SK-N-MC (cell line): ENCODE results near the gene UCP3.
A peak's percentile ranks its signal among the peaks of the same experiment; 100 is the strongest.

ENCODE experiments used
- EZH2 ChIP-seq: fragments of 200-600 bp; sonication (generic); IDR thresholded peaks from one replicate; pipeline ENCODE4 v1.6.1; 2017; ENCODE audit warnings: antibody characterized with exemption
- POLR2AphosphoS5 ChIP-seq: IDR thresholded peaks from 2 replicates; pipeline ENCODE4 v1.6.1; 2012; ENCODE audit warnings: mild to moderate bottlenecking, low read depth, low read length, borderline replicate concordance

DNA sequence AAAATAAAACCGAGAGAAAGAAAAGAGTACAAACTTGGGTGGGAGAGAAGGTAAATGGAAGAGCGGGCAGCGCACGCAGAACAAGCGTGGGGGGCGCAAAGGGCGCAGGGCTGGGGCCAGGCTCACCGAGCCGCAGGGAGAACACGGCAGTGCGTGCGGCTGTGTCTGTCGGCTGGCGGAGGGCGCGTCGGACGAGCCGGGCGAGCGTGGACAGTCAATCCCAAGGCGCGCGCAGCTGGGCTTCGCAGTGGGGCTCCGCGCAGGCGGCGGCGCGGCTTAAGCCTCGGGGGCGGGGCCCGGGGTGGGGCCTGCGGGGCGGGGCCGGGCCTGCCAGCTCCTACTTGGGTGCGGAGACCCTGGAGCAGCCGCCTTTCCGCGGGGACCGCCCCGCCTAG is 26.3 kb downstream of the UCP3 start, which contains the start of gene UCP2:
- peak; percentile 92 for TF ChIP-seq POLR2AphosphoS5
- no peak for TF ChIP-seq EZH2
